ENCODE data around the gene ARHGEF11. TPM values are rescaled to one million over a fixed set of nuclear protein-coding genes. Genes with fewer than 3 reads are reported as not detected.

ARHGEF11 gene
- total RNA-seq, 1 experiment from 2014 or later = 25.3 TPM

DNA sequence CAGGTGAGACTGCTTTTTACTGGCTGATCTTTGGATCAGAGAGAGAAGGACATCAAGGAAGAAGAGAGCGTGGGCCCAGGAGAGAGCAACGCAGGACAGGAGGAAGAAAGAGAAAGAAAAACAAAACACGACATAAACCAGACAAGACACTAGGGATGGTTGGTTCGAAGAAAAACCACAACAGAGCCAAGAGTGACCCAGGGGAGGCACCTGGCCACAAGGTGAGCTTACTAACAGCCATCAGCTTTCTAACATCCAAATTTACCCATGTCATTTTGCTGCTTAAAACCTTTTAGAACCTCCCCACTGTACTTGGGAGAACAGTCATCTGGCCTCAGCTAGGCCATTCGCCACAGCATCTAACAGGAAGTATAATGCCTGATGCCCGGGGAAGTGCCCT is 57.8 kb downstream of the ARHGEF11 start:
- BruUV-seq (replicated peaks) = no TSS peak
- Histone ChIP-seq H3K27me3 (replicated peaks; ENCODE audit: insufficient read depth, low read depth, low read length, poor library complexity) (no peaks in the 10 kb centered on the region), H3K9me3 (ENCODE audit: low read depth, low read length, poor library complexity, severe bottlenecking) (no peaks in the 10 kb centered on the region), H3K27ac (ENCODE audit: low read depth, low read length, poor library complexity, severe bottlenecking) (no peak overlapping the region), H3K4me1 (ENCODE audit: insufficient read depth, low read length, poor library complexity, severe bottlenecking) (no peaks in the 10 kb centered on the region), H3K36me3 (ENCODE audit: insufficient read depth, low read length, poor library complexity, severe bottlenecking) (no peaks in the 10 kb centered on the region), H3K4me3 (ENCODE audit: low read depth, low read length, poor library complexity, severe bottlenecking) (no peak overlapping the region)
- intact Hi-C loops (cut with micrococcal nuclease; ENCODE audit: unreplicated experiment) = no loop called here
- CTCF ChIA-PET = no interaction called here
- POLR2A ChIA-PET (ENCODE audit: low non-redundant PET) = no interaction called here
- DNase-seq (ENCODE audit: low spot score) = no peak
- TF ChIP-seq, protein P1, sequence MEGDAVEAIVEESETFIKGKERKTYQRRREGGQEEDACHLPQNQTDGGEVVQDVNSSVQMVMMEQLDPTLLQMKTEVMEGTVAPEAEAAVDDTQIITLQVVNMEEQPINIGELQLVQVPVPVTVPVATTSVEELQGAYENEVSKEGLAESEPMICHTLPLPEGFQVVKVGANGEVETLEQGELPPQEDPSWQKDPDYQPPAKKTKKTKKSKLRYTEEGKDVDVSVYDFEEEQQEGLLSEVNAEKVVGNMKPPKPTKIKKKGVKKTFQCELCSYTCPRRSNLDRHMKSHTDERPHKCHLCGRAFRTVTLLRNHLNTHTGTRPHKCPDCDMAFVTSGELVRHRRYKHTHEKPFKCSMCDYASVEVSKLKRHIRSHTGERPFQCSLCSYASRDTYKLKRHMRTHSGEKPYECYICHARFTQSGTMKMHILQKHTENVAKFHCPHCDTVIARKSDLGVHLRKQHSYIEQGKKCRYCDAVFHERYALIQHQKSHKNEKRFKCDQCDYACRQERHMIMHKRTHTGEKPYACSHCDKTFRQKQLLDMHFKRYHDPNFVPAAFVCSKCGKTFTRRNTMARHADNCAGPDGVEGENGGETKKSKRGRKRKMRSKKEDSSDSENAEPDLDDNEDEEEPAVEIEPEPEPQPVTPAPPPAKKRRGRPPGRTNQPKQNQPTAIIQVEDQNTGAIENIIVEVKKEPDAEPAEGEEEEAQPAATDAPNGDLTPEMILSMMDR (conservative IDR thresholded peaks at IDR 0.05; ENCODE audit: low read depth, low read length) = no peak
- TF ChIP-seq EZH2 (IDR thresholded peaks at IDR 0.05; ENCODE audit: borderline replicate concordance, low read depth, low read length, poor library complexity, severe bottlenecking) = no peak

DNA sequence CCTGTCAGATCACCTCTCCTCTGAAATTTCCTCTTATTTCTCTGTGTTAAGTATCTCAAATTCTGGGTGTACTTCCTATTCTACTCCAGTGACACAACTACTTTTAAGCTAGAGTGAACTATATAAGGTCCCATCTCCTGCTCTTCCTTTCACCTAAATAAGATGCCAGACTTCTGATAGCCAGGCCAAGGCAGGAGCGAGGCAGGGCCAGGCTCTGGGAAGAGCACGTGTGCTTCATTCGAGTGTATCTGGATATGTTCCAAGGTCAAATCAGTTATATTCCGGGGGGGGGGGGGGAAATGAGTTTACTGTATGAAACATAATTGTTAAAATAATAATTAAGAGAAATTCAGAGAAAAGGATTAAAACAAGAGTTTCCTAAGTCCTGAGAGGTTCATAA is 65.0 kb downstream of the ARHGEF11 start:
- no peaks in the 10 kb centered on the region for H3K9me3 ChIP-seq (ENCODE audit: low read depth, low read length, poor library complexity, severe bottlenecking)
- BruUV-seq (replicated peaks) = no TSS peak
- H3K27me3 ChIP-seq (replicated peaks; ENCODE audit: insufficient read depth, low read depth, low read length, poor library complexity) = no peaks in the 10 kb centered on the region
- H3K36me3 ChIP-seq (ENCODE audit: insufficient read depth, low read length, poor library complexity, severe bottlenecking) = no peaks in the 10 kb centered on the region
- TF ChIP-seq, protein P1 (conservative IDR thresholded peaks at IDR 0.05; ENCODE audit: low read depth, low read length) = no peak
- TF ChIP-seq EZH2 (IDR thresholded peaks at IDR 0.05; ENCODE audit: borderline replicate concordance, low read depth, low read length, poor library complexity, severe bottlenecking) = no peak
- no peak overlapping the region for H3K4me3 ChIP-seq (ENCODE audit: low read depth, low read length, poor library complexity, severe bottlenecking)
- no peaks in the 10 kb centered on the region for H3K4me1 ChIP-seq (ENCODE audit: insufficient read depth, low read length, poor library complexity, severe bottlenecking)
- ChIA-PET POLR2A (ENCODE audit: low non-redundant PET) (no interaction called here), CTCF (interaction anchor here (0.7 kb wide), 1 partner anchor 712 kb away, joined by 3 read pairs; no protein-coding TSS in a partner anchor)
- intact Hi-C loops (cut with micrococcal nuclease; ENCODE audit: unreplicated experiment) = no loop called here
- no peak for DNase-seq (ENCODE audit: low spot score)
- H3K27ac ChIP-seq (ENCODE audit: low read depth, low read length, poor library complexity, severe bottlenecking) = no peak overlapping the region

DNA sequence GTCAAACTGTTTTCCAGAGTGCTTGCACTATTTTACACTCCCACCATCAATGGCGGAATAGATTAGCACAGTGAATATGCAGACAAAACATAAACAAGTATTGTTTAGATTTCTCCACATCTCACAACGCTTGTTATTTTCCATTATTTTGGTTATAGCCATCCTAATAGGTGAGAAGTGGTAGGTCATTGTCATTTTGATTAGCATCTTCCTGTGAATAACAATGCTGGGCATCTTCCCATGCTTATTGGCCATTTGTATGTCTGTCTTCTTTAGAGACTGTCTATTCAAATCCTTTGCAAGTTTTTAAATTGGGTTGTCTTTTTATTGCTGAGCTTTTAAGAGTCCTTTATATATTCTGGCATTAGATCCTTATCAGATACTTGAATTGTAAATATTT is 70.5 kb downstream of the ARHGEF11 start:
- H3K27ac ChIP-seq (ENCODE audit: low read depth, low read length, poor library complexity, severe bottlenecking) = no peak overlapping the region
- DNase-seq (ENCODE audit: low spot score) = no peak
- no peaks in the 10 kb centered on the region for H3K27me3 ChIP-seq (replicated peaks; ENCODE audit: insufficient read depth, low read depth, low read length, poor library complexity)
- H3K4me3 ChIP-seq (ENCODE audit: low read depth, low read length, poor library complexity, severe bottlenecking) = no peak overlapping the region
- no peaks in the 10 kb centered on the region for H3K36me3 ChIP-seq (ENCODE audit: insufficient read depth, low read length, poor library complexity, severe bottlenecking)
- TSS peak; percentile 19 for BruUV-seq (replicated peaks)
- intact Hi-C loops (cut with micrococcal nuclease; ENCODE audit: unreplicated experiment) = no loop called here
- H3K9me3 ChIP-seq (ENCODE audit: low read depth, low read length, poor library complexity, severe bottlenecking) = no peaks in the 10 kb centered on the region
- ChIA-PET CTCF (no interaction called here), POLR2A (ENCODE audit: low non-redundant PET) (no interaction called here)
- no peaks in the 10 kb centered on the region for H3K4me1 ChIP-seq (ENCODE audit: insufficient read depth, low read length, poor library complexity, severe bottlenecking)
- no peak for TF ChIP-seq EZH2 (IDR thresholded peaks at IDR 0.05; ENCODE audit: borderline replicate concordance, low read depth, low read length, poor library complexity, severe bottlenecking)
- TF ChIP-seq, protein P1 (conservative IDR thresholded peaks at IDR 0.05; ENCODE audit: low read depth, low read length) = no peak
